Tibial nerve (tissue), 4 donors: ENCODE data around the gene NPSR1. TPM values are rescaled to one million over a fixed set of nuclear protein-coding genes. Genes with fewer than 3 reads are reported as not detected.

Source experiments
- DNase-seq, 2 donors: peaks; one replicate each; pipeline ENCODE4 v3.0.0-alpha.2; 2019; ENCODE audit warnings: low spot score in 2 of 2
- H3K27ac ChIP-seq, 4 donors: fragments of 200-600 bp; sonication (generic) in 3 of 4; one replicate each; pipeline ENCODE4 v1.5.1; 2017 to 2019; ENCODE audit warnings: mild to moderate bottlenecking in 1 of 4
- H3K27me3 ChIP-seq, 2 donors: fragments of 200-600 bp; sonication (generic) in 1 of 2; one replicate each; pipeline versions ENCODE4 v1.5.1 to v1.6.0; 2017 to 2019
- H3K36me3 ChIP-seq, 3 donors: fragments of 200-600 bp; sonication (generic); one replicate each; pipeline ENCODE4 v1.5.1; 2018 to 2019
- H3K4me1 ChIP-seq, 4 donors: fragments of 200-600 bp; sonication (generic) in 3 of 4; one replicate each; pipeline ENCODE4 v1.5.1; 2017 to 2019
- H3K4me3 ChIP-seq, 4 donors: fragments of 200-600 bp; sonication (generic) in 3 of 4; one replicate each; pipeline ENCODE4 v1.5.1; 2017 to 2019; ENCODE audit warnings: mild to moderate bottlenecking in 1 of 4, moderate library complexity in 1 of 4
- H3K9me3 ChIP-seq, 4 donors: fragments of 200-600 bp; sonication (generic) in 3 of 4; one replicate each; pipeline ENCODE4 v1.5.1; 2017 to 2019
- EP300 ChIP-seq, 2 donors: sonication (generic); formaldehyde crosslinking; IDR thresholded peaks; one replicate each; pipeline ENCODE4 v1.6.1; 2017; ENCODE audit warnings: antibody characterized with exemption in 2 of 2, mild to moderate bottlenecking in 1 of 2
- POLR2A ChIP-seq, 2 donors: fragments of 450-650 bp; IDR thresholded peaks; one replicate each; pipeline ENCODE4 v1.6.1; 2017; ENCODE audit warnings: antibody characterized with exemption in 2 of 2, mild to moderate bottlenecking in 2 of 2, moderate library complexity in 2 of 2
- WGBS, 2 donors: methylation state at CpG; one replicate each; pipeline ENCODE4 v1.1.5; 2018; 5-methylcytosine and 5-hydroxymethylcytosine counted together
- total RNA-seq, 4 donors: library from RNA; depleted of rRNA; stranded (reverse); fragments of >200 nt; gene quantifications; one replicate each; pipeline ENCODE4 v1.1.0, GENCODE V29; 2016
- TF ChIP-seq, protein P1 (sequence below), 5 experiments: fragments of 200-600 bp in 3 of 5; fragments of 450-650 bp in 2 of 5; sonication (generic) in 3 of 5; IDR thresholded peaks; one replicate each; pipeline ENCODE4 v1.5.1; 2016 to 2019; ENCODE audit warnings: antibody characterized with exemption in 5 of 5, mild to moderate bottlenecking in 3 of 5, moderate library complexity in 2 of 5

Gene NPSR1
- total RNA-seq, 4 donors from 2014 or later: not detected

DNA sequence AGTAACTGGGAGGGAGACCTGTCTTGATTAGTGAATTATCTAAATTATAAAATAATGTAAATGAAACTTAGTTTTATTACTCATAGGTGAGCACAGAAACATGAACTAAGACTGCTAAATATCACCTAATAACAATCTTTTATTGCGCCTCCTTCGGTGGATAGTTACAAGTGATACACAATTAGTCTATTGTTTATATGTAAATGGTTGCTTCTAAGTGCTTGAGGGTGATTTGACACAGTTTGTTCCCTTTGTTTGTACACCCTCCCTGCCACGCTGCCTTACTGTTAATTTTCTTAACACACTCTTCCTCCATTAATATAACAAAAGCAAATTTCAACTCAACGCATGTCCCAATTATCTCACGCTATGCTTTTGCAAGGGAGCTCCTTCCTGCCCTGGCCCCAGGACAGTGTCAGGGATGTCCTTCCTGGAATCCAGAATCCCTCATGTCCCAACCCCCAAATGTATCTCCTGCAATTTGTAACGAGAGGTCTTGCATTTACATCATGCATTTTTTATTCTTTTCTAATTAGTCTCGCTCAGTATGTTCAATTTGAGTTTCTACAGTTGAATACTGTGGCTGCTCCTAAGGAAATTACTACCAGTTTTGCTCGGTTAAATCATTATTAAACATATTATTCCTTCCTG lies 4.2 kb downstream of the NPSR1 start:
- no peaks in the 10 kb centered on the region for H3K27me3 ChIP-seq
- no peaks in the 10 kb centered on the region for H3K4me1 ChIP-seq
- no peaks in the 10 kb centered on the region for H3K9me3 ChIP-seq
- no peak for DNase-seq
- H3K27ac ChIP-seq: no peak overlapping the region
- H3K4me3 ChIP-seq: no peak overlapping the region
- H3K36me3 ChIP-seq: no peaks in the 10 kb centered on the region
- WGBS, 2 donors: 51 to 62% methylated on average over 8 of the region's 8 CpGs
- TF ChIP-seq, protein P1, sequence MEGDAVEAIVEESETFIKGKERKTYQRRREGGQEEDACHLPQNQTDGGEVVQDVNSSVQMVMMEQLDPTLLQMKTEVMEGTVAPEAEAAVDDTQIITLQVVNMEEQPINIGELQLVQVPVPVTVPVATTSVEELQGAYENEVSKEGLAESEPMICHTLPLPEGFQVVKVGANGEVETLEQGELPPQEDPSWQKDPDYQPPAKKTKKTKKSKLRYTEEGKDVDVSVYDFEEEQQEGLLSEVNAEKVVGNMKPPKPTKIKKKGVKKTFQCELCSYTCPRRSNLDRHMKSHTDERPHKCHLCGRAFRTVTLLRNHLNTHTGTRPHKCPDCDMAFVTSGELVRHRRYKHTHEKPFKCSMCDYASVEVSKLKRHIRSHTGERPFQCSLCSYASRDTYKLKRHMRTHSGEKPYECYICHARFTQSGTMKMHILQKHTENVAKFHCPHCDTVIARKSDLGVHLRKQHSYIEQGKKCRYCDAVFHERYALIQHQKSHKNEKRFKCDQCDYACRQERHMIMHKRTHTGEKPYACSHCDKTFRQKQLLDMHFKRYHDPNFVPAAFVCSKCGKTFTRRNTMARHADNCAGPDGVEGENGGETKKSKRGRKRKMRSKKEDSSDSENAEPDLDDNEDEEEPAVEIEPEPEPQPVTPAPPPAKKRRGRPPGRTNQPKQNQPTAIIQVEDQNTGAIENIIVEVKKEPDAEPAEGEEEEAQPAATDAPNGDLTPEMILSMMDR (IDR thresholded peaks at IDR 0.05): no peak
- no peak for TF ChIP-seq EP300 (IDR thresholded peaks at IDR 0.05)
- TF ChIP-seq POLR2A (IDR thresholded peaks at IDR 0.05): no peak

DNA sequence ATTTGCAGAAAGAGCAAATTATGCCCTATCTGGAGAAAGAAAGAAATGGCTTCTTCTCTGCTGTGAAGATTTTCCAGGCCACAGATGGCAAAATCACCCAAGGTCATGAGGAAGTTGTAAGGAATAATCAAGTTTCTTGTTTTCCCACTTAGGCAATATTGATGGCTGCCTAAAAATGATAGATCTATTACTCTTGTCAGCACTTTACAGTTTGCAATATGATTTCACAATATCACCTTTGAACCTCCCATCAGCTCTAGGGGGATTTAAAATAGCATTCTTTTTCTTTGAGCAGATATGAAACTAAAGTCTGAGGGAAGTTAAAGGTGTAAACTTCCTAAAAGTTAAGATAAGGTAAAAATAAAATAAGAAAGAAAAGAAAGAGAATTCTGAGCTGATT lies 6.7 kb downstream of the NPSR1 start:
- TF ChIP-seq, protein P1 (IDR thresholded peaks at IDR 0.05): no peak
- no peak for TF ChIP-seq EP300 (IDR thresholded peaks at IDR 0.05)
- no peak for TF ChIP-seq POLR2A (IDR thresholded peaks at IDR 0.05)
- Histone ChIP-seq H3K27ac (no peak overlapping the region), H3K36me3 (no peaks in the 10 kb centered on the region), H3K9me3 (no peaks in the 10 kb centered on the region), H3K4me3 (no peak overlapping the region), H3K4me1 (no peaks in the 10 kb centered on the region), H3K27me3 (no peaks in the 10 kb centered on the region)
- DNase-seq: no peak

DNA sequence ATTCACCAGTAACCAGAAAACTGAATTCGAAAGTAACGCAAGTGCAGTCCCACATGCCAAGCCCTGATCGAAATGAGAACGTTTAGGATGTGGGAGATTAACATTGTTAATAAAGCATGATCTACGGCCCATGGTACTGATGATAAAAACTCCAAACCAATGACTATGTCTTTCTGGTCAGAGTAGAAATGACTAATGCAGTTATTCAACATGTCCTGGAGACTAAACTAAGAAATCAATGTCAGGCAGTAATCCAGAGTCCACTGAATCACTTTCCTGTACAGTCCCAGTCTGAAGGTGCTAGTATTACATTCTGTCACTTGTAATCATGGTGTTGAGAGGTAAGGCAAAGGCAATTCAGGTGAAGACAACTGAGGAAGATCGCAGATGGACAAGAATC lies 14.4 kb downstream of the NPSR1 start:
- Histone ChIP-seq H3K9me3 (no peaks in the 10 kb centered on the region), H3K36me3 (no peaks in the 10 kb centered on the region), H3K4me3 (no peak overlapping the region), H3K27me3 (no peaks in the 10 kb centered on the region), H3K4me1 (no peaks in the 10 kb centered on the region), H3K27ac (no peak overlapping the region)
- DNase-seq: no peak
- 70 to 91% methylated on average over 6 of the region's 6 CpGs for WGBS, 2 donors
- no peak for TF ChIP-seq EP300 (IDR thresholded peaks at IDR 0.05)
- no peak for TF ChIP-seq POLR2A (IDR thresholded peaks at IDR 0.05)
- TF ChIP-seq, protein P1 (IDR thresholded peaks at IDR 0.05): no peak

DNA sequence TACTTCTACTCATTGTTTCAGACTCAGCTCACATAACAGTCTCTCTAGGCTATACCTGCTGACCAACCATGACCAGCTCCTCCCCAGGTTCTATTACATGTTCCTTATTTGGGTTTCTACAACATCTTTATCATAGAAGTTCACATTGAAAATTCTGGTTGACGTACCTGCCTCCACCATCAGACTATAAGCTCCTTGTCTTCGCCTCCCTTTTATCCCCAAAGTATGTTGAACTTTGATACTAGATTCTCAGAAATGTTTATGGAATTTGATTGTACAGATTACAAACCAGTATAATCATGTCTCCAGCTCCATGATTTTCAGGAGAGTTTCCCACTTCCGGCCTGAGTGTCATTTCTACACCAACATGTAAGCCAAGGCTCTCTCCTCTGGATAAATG lies 15.0 kb downstream of the NPSR1 start:
- TF ChIP-seq POLR2A (IDR thresholded peaks at IDR 0.05): no peak
- TF ChIP-seq, protein P1 (IDR thresholded peaks at IDR 0.05): no peak
- no peak for TF ChIP-seq EP300 (IDR thresholded peaks at IDR 0.05)
- WGBS, 2 donors: 61 to 95% methylated on average over 3 of the region's 3 CpGs
- DNase-seq: no peak
- no peaks in the 10 kb centered on the region for H3K4me1 ChIP-seq
- no peaks in the 10 kb centered on the region for H3K9me3 ChIP-seq
- no peaks in the 10 kb centered on the region for H3K27me3 ChIP-seq
- no peak overlapping the region for H3K4me3 ChIP-seq
- H3K27ac ChIP-seq: no peak overlapping the region
- no peaks in the 10 kb centered on the region for H3K36me3 ChIP-seq

DNA sequence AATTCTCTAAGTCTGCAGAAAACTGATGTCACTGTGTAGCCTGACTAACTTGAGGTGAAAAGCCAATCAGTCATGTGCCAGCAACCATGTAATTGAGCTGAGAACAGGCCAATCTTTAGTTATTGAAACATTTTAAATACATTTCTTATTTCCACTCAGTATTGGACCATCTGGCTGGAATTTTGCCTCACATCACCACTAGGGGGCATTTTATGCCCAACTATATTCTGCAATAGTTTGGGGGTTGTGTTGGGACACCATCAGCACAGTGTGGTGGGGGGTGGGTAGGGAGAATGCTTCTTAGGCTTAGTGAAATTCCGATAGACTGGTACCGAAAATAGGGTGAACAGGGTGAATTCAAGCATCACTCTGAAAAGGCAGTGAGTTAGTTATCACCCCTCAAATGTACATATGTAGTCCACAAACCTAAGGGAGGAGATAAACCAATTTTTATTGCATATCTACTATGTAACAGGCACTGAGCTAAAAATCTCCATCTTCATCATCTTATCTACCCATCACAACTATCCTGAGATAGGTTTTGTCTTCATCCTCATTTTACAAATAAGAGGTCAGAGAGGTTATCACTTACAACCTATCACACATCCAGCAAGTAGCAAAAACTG lies 17.8 kb downstream of the NPSR1 start:
- H3K36me3 ChIP-seq: no peaks in the 10 kb centered on the region
- no peaks in the 10 kb centered on the region for H3K27me3 ChIP-seq
- DNase-seq: no peak
- TF ChIP-seq EP300 (IDR thresholded peaks at IDR 0.05): no peak
- TF ChIP-seq, protein P1 (IDR thresholded peaks at IDR 0.05): peak in 2 of 5 experiments; percentile 9 to 19
- 45 to 77% methylated on average over 2 of the region's 2 CpGs for WGBS, 2 donors
- H3K27ac ChIP-seq: no peak overlapping the region
- H3K4me1 ChIP-seq: no peaks in the 10 kb centered on the region
- H3K9me3 ChIP-seq: no peaks in the 10 kb centered on the region
- no peak overlapping the region for H3K4me3 ChIP-seq
